Measurements from ENCODE around the gene GAS6.
"Not testable (repeated sequence)": the region's sequence is repeated elsewhere in the genome, so short reads cannot be mapped to it uniquely, and the experiment has no call there.

Gene GAS6

GRCh38 chr13:113804017-113804702, 59.7 kb downstream of the GAS6 start:
- DNase-seq: no peak

GRCh38 chr13:113803409-113804016, 60.4 kb downstream of the GAS6 start:
- no peak for DNase-seq

DNA sequence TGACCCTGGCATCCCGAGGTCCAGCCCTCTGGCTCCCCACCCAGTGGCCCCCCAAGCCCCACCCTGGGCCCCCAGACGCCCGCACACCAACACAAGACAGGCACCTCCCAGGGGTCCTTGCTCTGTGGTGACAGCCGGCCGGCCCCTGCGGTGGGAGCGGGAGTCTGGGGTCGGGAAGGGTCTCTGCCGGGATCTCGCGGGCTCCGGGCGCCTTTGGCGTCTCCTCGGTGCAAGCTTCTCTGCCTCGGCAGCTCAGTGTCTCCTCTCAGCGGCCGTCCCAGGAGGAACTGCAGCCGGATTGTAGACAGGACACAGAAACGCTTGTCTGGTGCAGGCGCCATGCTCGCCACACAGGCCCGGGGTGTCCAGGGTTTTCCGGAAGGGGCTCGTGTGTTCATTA, 61.1 kb downstream of the GAS6 start:
- no peak for DNase-seq

DNA sequence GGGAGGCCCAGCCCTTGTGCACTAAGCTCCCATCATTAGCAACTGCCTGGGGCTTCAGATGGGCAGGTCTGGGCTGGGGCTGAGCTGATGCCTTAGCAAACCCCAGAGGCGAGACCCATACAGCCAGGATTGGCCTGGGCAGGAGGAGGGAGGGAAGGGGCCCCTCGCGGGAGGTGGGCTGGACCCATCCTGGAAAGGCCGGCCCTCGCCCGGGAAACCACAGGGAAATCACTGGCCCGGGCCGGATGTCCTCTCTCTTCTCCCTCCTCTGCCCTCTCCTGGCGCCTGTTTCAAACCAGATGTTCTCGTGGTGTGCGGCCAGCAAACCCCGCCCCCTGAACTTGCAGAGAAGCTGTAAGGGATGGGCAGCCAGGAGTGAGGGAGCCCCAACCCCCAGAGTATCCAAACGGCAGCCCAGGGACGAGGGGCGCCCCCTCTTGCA, 61.8 kb downstream of the GAS6 start:
- DNase-seq: peak; percentile 11

DNA sequence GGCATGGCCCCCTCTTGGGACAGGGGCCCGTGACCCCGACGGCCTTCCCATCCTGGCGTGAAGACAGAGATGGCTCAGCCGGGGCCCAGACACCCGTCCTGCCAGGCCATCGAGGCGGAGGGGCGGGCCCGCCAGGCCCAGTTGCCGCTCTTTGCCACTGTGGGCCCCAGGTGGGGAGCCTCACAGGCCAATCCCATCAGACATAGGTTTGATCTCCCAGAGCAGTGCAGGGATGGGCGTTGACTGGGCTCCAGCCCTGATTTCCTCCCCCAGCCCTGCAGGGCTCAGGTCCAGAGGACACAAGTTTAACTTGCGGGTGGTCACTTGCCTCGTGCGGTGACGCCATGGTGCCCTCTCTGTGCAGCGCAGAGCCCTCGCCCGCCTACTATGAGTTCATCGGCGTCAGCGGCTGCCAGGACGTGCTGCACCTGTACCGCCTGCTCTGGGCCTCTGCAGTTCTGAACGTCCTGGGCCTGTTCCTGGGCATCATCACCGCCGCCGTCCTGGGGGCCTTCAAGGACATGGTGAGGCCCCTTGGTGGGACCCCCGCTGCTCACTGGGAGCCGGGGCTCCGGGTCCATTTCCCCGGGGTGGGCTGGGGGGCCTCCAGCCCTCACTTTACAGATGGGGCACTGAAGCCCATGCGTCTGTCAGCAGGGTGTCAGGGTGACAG, 62.5 kb downstream of the GAS6 start:
- DNase-seq: no peak

- no peak for DNase-seq
These were observed 63.3 kb downstream of the GAS6 start for GRCh38 chr13:113800576-113800926.

DNA sequence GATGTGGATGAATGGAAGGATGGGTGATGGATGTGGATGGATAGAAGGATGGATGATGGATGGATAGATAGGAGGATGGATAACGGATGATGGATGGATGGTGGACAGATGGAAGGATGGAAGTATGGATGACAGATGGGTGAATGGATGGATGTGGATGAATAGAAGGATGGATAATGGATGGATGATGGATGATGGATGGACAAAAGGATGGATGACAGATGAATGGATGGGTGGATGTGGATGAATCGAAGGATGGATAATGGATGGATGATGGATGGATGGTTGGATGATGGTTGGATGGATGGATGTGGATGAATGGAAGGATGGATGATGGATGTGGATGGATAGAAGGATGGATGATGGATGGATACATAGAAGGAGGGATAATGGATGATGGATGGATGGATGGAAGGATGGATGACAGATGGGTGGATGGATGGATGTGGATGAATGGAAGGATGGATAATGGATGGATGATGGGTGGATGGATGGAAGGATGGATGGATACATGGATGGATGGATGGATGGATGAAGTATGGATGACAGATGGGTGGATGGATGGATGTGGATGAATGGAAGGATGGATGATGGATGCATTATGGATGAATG, 65.6 kb downstream of the GAS6 start:
- no peak for DNase-seq

- no peak for DNase-seq
These were observed 66.8 kb downstream of the GAS6 start for GRCh38 chr13:113796964-113797676.

DNA sequence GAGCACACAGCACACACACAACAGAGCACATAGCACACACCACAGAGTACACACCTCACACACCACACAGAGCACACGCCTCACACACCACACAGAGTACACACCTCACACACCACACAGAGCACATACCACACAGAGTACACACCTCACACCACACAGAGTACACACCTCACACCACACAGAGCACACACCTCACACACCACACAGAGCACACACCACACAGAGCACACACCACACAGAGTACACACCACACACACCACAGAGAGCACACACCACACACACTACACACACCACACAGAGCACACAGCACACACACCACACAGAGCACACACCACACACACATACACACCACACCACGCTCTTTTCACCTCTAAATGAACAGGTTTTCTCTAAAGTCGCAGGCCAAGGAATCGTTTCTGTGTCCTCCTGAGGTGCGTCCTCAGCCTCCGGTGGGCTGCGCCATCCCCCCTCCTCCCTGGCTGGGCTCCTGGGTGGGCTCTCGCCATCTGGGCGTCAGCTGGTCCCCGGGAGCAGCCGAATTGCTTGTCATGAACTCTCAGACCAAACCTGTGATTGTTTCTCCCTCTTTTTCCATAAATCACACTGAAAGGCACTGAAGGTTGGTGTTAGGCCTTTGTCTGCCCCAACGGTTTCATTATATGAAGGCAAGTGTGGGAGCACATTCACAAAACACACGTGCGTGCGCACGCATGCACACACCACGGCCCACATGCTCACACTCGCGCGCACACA, 67.5 kb downstream of the GAS6 start:
- DNase-seq: no peak

- not testable (repeated sequence) for DNase-seq
These were observed 68.5 kb downstream of the GAS6 start for GRCh38 chr13:113795362-113795761.

DNA sequence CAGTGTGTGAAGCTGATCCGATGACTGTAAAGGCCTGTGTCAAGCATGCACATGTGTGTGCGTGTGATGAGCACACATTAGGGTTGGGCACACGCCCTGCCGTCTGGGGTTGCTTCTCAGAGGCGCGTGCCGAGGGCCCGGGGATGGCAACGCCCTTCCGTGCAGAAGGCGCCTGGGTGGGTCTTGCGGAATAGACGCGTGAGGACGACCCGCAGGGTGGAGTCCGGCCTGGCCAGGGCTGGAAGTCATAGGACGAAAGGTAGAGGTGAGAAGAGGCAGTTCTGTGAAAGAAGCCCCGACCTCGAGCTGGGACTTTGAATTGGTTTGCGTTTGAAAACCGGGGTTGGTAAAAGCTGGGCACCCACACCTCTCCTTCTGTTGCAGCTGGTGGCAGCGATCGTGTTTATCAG, 69.1 kb downstream of the GAS6 start:
- DNase-seq: no peak

- DNase-seq: no peak
These were observed 69.8 kb downstream of the GAS6 start for GRCh38 chr13:113794086-113794485.

GRCh38 chr13:113793718-113794085, 70.2 kb downstream of the GAS6 start:
- DNase-seq: no peak

DNA sequence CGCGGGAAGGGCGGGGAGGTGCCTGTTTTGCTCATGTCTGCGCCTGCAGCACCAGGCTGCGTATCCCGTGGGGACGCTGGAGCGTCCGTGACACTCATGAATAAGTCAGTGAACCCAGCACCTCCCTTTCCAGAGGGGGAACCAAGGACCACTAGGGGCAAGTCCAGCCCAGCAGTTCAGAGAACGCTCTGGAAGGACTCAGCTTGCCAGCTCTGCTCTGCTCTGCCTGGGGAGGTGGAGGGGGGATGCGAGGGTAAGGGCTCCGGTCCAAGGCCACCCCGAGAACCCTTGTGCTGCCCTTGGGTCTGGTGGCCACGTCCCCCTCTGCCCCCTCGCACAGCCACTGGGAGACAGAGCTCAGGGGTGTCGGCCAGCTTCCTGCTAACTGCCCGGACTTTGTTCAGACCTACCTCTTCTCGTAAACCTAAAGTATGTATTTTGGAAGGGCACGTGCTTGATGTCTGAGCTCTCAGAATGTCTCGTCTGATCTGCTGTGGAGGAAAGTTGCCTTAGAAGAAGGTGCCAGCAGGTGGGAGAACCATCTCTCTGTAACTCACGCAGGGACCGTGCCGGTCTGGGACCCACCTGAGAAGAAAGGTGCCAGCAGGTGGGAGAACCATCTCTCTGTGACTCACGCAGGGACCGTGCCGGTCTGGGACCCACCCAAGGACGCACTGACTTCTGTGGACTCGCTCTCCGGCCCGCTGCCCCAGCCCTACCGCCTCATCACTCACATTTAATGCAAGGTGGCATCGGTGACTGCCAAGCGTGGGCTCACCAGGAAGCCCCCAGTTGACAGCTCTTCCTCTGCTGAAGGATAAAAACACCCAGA, 70.8 kb downstream of the GAS6 start:
- DNase-seq: no peak

- no peak for DNase-seq
These were observed 71.6 kb downstream of the GAS6 start for GRCh38 chr13:113792236-113792770.

DNA sequence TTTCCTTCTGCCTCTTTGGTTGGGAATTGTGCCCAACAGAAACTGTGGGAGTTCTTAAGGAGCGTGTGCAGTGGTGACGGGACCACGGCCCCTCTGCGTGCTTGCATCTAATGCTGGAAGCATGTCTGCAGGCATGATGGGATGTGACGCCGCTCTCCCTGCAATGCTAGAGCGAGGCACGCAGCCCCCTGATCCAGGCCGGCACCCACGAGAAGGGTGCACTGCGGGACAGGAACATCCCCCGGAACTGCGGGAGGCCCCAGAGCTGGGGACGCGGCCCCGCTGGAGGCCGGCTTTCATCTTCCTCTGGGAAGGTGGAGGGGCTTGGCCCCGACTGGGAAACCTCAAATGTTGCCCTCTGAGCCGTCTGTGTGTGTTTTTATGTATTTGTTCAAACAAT, 72.1 kb downstream of the GAS6 start:
- no peak for DNase-seq

DNA sequence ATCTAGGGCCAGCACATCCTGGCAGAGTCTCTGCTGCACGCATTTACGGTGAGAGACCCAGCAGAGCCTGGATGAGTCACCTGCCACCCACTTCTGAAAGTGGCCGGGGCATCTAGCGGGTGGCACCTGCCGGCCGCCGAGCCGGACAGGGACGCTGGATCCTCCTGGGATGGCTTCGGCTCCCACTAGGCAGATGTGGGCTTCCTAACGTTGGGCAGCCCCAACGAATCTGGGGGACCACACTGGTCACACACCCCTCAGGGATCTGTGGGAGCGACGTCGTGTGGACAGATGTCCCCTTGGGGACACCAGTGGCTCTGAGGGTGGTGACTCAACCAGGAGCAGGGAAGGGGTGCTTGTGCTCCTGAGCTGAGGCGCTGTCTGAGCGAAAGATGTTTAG, 72.7 kb downstream of the GAS6 start:
- no peak for DNase-seq

- DNase-seq: not testable (repeated sequence)
These were observed 73.9 kb downstream of the GAS6 start for GRCh38 chr13:113789931-113790330.

- DNase-seq: no peak
These were observed 74.7 kb downstream of the GAS6 start for GRCh38 chr13:113789167-113789566.

- no peak for DNase-seq
These were observed 75.3 kb downstream of the GAS6 start for GRCh38 chr13:113788413-113789135.

DNA sequence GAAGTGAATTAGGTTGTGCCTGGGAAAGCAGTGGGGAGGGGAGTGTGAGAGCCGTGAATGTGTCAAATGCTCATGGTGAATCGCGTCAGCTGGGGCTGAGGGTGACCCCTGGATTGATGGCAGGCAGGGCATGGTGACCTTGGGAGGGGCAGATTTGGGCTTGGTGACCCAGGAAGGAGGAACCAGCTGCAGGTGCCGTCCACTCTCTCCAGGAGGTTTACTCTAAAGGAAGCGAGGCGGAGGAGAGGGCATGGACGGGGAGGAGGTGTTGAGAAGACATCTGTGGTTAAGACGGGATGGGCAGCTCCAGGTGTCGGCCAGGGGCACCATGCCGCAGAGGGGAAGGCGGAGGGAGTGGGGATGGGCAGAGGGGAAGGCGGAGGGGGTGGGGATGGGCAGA, 76.2 kb downstream of the GAS6 start:
- no peak for DNase-seq
